Transverse colon (tissue), 4 donors: ENCODE results near the gene TMEM229B. TPM values are rescaled to one million over a fixed set of nuclear protein-coding genes. Genes with fewer than 3 reads are reported as not detected.

ENCODE experiments used
- DNase-seq: peaks from one replicate; pipeline ENCODE4 v3.0.0-alpha.2; 2019
- H3K27ac ChIP-seq, 4 donors: fragments of 200-600 bp; sonication (generic); 2 replicates each; pipeline ENCODE4 v1.5.1; 2016 to 2018; ENCODE audit warnings: inconsistent platforms in 4 of 4
- H3K27me3 ChIP-seq: fragments of 200-600 bp; sonication (generic); 2 replicates; pipeline ENCODE4 v1.5.1; 2017; ENCODE audit warnings: inconsistent platforms
- H3K36me3 ChIP-seq, 4 donors: fragments of 200-600 bp; sonication (generic); 2 replicates each; pipeline ENCODE4 v1.5.1; 2017 to 2019; ENCODE audit warnings: inconsistent platforms in 4 of 4
- H3K4me1 ChIP-seq, 4 donors: fragments of 200-600 bp; sonication (generic); 2 replicates each; pipeline ENCODE4 v1.5.1; 2017 to 2020; ENCODE audit warnings: inconsistent platforms in 4 of 4
- H3K4me3 ChIP-seq, 4 donors: fragments of 200-600 bp; sonication (generic); 1 replicate in 1 of 4; 2 replicates in 3 of 4; pipeline versions ENCODE4 v1.5.1 to v1.6.1; 2017 to 2019; ENCODE audit warnings: inconsistent platforms in 4 of 4
- H3K9me3 ChIP-seq, 2 donors: fragments of 200-600 bp; sonication (generic); 2 replicates each; pipeline ENCODE4 v1.5.1; 2017 to 2019; ENCODE audit warnings: inconsistent platforms in 2 of 2
- EP300 ChIP-seq: sonication (generic); formaldehyde crosslinking; IDR thresholded peaks from one replicate; pipeline ENCODE4 v1.6.1; 2017; ENCODE audit warnings: antibody characterized with exemption, low read depth
- POLR2A ChIP-seq: fragments of 450-650 bp; IDR thresholded peaks from one replicate; pipeline ENCODE4 v1.6.1; 2016; ENCODE audit warnings: antibody characterized with exemption, mild to moderate bottlenecking, moderate library complexity
- POLR2AphosphoS5 ChIP-seq, 3 donors: sonication (generic); formaldehyde crosslinking; IDR thresholded peaks; one replicate each; pipeline ENCODE4 v1.6.1; 2016; ENCODE audit warnings: antibody characterized with exemption in 3 of 3
- WGBS, 2 donors: methylation state at CpG; one replicate each; pipeline ENCODE4 v1.1.5; 2018; ENCODE audit warnings: low coverage in 1 of 2; 5-methylcytosine and 5-hydroxymethylcytosine counted together
- in situ Hi-C, 4 donors: fragments of 200-750 bp; cut with MboI; loops; one replicate each; pipeline versions ENCODE4 v1.15.0 to v1.15.1; 2017; ENCODE audit warnings: low sequenced_read_pairs in 3 of 4, low pct_ligation_motif_present in 1 of 4, low pct_unique_long_range_greater_than_20kb in 1 of 4
- intact Hi-C: fragments of 100-400 bp; cut with DNase I; formaldehyde crosslinking; loops from one replicate; pipeline ENCODE4 v1.15.1; 2023; ENCODE audit warnings: low total_unique reads
- total RNA-seq, 4 donors: library from RNA; depleted of rRNA; stranded (reverse); fragments of >200 nt; gene quantifications; one replicate each; pipeline ENCODE4 v1.1.0, GENCODE V29; 2016
- TF ChIP-seq, protein P1 (sequence below), 5 experiments: fragments of 200-600 bp in 3 of 5; fragments of 450-650 bp in 2 of 5; sonication (generic) in 3 of 5; IDR thresholded peaks; 1 replicate in 2 of 5; 2 replicates in 3 of 5; pipeline ENCODE4 v1.5.1; 2016 to 2017; ENCODE audit warnings: antibody characterized with exemption in 5 of 5, inconsistent platforms in 3 of 5, mild to moderate bottlenecking in 2 of 5, moderate library complexity in 1 of 5

Gene TMEM229B
- total RNA-seq, 4 donors from 2014 or later: 3.7 to 13.5 (median 7.4) TPM

DNA sequence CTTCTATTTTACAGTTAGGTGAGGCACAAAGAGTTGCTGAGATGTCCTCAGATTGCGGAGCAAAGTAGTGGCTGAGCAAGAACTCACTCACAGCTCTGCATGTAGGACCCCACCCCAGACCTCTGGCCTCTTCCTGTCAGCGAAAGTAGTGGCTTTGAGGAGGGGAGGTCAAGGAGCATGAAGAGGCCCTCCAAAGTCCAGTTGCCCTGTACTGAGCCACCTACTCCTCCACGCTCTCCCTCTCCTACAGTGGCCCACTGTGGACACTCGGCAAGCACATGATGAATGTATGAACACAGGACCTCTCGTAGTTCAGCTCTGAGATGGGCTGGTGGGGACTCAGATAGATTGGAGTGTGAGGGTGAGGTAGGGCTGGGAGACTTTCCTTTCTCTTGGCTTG is 39.2 kb upstream of the TMEM229B start:
- no peak for DNase-seq
- peaks cover 0 to 17% (median 12%) of the 10 kb centered on the region in 4 donors for H3K4me1 ChIP-seq
- in situ Hi-C loops (no loop called here), intact Hi-C loops (loop anchor here (5.0 kb wide), 1 partner anchor 40 kb away; no protein-coding TSS in a partner anchor)
- peaks cover 11% of the 10 kb centered on the region for H3K27me3 ChIP-seq
- TF ChIP-seq POLR2A (no peak), POLR2AphosphoS5 (IDR thresholded peaks at IDR 0.05) (no peak), EP300 (no peak)
- TF ChIP-seq, protein P1, sequence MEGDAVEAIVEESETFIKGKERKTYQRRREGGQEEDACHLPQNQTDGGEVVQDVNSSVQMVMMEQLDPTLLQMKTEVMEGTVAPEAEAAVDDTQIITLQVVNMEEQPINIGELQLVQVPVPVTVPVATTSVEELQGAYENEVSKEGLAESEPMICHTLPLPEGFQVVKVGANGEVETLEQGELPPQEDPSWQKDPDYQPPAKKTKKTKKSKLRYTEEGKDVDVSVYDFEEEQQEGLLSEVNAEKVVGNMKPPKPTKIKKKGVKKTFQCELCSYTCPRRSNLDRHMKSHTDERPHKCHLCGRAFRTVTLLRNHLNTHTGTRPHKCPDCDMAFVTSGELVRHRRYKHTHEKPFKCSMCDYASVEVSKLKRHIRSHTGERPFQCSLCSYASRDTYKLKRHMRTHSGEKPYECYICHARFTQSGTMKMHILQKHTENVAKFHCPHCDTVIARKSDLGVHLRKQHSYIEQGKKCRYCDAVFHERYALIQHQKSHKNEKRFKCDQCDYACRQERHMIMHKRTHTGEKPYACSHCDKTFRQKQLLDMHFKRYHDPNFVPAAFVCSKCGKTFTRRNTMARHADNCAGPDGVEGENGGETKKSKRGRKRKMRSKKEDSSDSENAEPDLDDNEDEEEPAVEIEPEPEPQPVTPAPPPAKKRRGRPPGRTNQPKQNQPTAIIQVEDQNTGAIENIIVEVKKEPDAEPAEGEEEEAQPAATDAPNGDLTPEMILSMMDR (IDR thresholded peaks at IDR 0.05): no peak
- no peaks in the 10 kb centered on the region for H3K36me3 ChIP-seq
- H3K9me3 ChIP-seq: no peaks in the 10 kb centered on the region
- no peak overlapping the region for H3K27ac ChIP-seq
- no peak overlapping the region for H3K4me3 ChIP-seq
- WGBS, 2 donors: 80% methylated on average over 5 of the region's 5 CpGs; no CpG with 5 or more reads in 1 of the 2 donors

DNA sequence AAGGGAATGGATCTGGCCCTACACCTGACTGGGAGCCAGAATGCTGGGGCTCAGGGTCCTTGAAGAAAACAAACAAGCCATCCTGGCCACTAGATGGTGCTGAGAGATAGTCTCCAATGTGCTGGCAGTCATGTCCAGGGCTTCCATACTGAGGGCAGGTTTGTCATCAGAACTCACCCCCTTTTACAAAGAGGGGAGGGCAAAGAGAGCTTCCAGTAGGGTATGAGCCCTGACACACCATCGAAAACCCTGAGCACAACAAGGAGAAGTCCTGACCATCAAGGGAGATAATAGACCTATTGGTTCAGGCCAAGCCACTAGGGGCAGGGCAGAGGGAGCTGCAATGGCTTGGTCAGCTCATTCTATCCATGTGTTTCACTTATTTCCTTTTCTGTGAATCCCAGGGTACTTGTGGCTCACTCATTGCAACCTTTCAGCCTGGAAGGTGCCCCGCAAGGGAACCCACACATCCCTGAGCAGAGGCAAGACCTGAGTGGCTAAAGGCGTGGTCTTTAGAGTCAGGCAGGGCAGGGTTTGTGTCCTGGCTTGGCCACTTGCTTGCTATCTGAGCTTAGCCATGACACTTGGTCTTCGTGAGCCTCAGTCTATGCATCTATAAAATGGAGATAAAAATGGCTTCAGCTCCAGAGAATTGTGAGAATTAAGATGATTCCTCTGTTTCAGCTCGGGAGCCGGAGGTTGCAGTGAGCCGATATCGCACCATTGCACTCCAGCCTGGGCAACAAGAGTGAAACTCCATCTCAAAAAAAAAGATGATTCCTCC is 38.3 kb upstream of the TMEM229B start:
- H3K27me3 ChIP-seq: peaks cover 11% of the 10 kb centered on the region
- in situ Hi-C loops: no loop called here
- intact Hi-C loops: loop anchor here (5.0 kb wide), 1 partner anchor 40 kb away; no protein-coding TSS in a partner anchor
- H3K4me3 ChIP-seq: no peak overlapping the region
- DNase-seq: peak; percentile 49
- TF ChIP-seq EP300: no peak
- TF ChIP-seq, protein P1 (IDR thresholded peaks at IDR 0.05): peak; percentile 54 to 89 (median 60)
- no peak for TF ChIP-seq POLR2A
- peaks cover 0 to 12% (median 10%) of the 10 kb centered on the region in 4 donors for H3K4me1 ChIP-seq
- no peaks in the 10 kb centered on the region for H3K9me3 ChIP-seq
- WGBS, 2 donors: 83 to 85% methylated on average over 4 to 8 of the region's 8 CpGs
- H3K27ac ChIP-seq: no peak overlapping the region
- H3K36me3 ChIP-seq: no peaks in the 10 kb centered on the region

DNA sequence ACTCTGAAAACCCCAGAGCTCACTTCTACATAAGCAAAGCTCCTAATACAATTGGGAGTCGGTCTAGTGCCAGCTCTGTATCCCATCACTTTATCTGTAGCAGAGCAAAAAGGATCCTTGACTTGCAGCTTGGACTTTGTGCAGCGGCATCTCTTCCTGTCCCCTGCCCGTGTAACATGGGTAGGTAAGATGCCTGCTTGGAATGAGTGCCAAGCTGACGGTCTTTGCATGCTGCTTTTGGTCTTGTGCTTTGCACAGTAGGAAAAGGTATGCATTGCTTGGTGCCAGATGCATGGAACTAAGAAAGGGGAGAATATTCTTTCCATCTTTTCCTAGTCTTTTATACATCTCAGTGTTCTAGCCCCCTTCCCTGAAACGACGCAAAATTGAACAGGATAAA is 37.7 kb upstream of the TMEM229B start:
- WGBS, 2 donors: 70 to 73% methylated on average over 5 to 6 of the region's 6 CpGs
- Histone ChIP-seq H3K4me1 (peaks cover 0 to 12% (median 10%) of the 10 kb centered on the region in 4 donors), H3K9me3 (no peaks in the 10 kb centered on the region), H3K4me3 (no peak overlapping the region), H3K27me3 (peaks cover 11% of the 10 kb centered on the region), H3K36me3 (no peaks in the 10 kb centered on the region), H3K27ac (no peak overlapping the region)
- in situ Hi-C loops: no loop called here
- no peak for DNase-seq
- intact Hi-C loops: loop anchor here (5.0 kb wide), 1 partner anchor 41 kb away; no protein-coding TSS in a partner anchor
- TF ChIP-seq POLR2AphosphoS5 (IDR thresholded peaks at IDR 0.05) (no peak), EP300 (no peak)

DNA sequence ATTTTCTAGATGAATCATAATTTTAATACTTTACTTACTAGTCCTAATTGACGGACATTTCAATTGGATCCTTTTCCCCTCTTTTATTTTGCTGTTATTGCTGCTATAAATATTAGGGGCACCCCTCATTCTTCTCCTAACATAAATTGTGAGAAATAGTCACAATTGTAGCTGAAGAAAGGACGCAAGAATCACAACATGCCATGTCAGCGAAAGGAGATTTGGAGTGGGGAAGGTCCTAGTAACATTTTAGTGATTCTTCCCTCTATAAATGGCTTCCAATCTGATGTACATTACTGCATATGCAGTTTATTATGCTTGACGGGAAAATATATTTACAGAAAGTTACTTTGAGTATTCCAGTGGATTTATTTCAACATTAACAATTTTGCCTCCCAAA is 36.9 kb upstream of the TMEM229B start:
- intact Hi-C loops (loop anchor here (5.0 kb wide), 1 partner anchor 42 kb away; no protein-coding TSS in a partner anchor), in situ Hi-C loops (no loop called here)
- Histone ChIP-seq H3K4me1 (peaks cover 0 to 16% (median 10%) of the 10 kb centered on the region in 4 donors), H3K4me3 (no peak overlapping the region), H3K36me3 (no peaks in the 10 kb centered on the region), H3K27ac (no peak overlapping the region), H3K9me3 (no peaks in the 10 kb centered on the region), H3K27me3 (peaks cover 11% of the 10 kb centered on the region)
- no peak for TF ChIP-seq EP300
- TF ChIP-seq, protein P1 (IDR thresholded peaks at IDR 0.05): no peak
- TF ChIP-seq POLR2AphosphoS5 (IDR thresholded peaks at IDR 0.05): no peak
- TF ChIP-seq POLR2A: no peak
- 76 to 77% methylated on average over 3 to 4 of the region's 4 CpGs for WGBS, 2 donors
- no peak for DNase-seq
